Stimulated activated CD4-positive, alpha-beta T cell treated with anti-CD3 and anti-CD28 coated beads, Interleukin-15, amount 100 ng/mL, for 48 hours (primary cell): ENCODE results near the gene NPW.

Source experiments
- DNase-seq, 2 donors: peaks; one replicate each; pipeline ENCODE4 v3.0.0-alpha.2; 2020; ENCODE audit warnings: low read depth in 2 of 2

The NPW gene

GRCh38 chr16:2035431-2036199 lies 16.0 kb downstream of the NPW start:
- DNase-seq: no peak

- DNase-seq: no peak
These were observed 16.8 kb downstream of the NPW start for GRCh38 chr16:2036200-2036966.

GRCh38 chr16:2037115-2037514 lies 17.5 kb downstream of the NPW start:
- no peak for DNase-seq

- DNase-seq: no peak
These were observed 18.2 kb downstream of the NPW start for GRCh38 chr16:2037647-2038381.

GRCh38 chr16:2038382-2039231 lies 19.0 kb downstream of the NPW start:
- DNase-seq: no peak

- DNase-seq: no peak
These were observed 19.9 kb downstream of the NPW start for GRCh38 chr16:2039274-2040031.

GRCh38 chr16:2040041-2040786 lies 20.6 kb downstream of the NPW start:
- DNase-seq: no peak

- no peak for DNase-seq
These were observed 21.4 kb downstream of the NPW start for GRCh38 chr16:2040787-2041522.

- no peak for DNase-seq
These were observed 22.8 kb downstream of the NPW start for GRCh38 chr16:2042171-2042985.

- no peak for DNase-seq
These were observed 23.5 kb downstream of the NPW start for GRCh38 chr16:2042986-2043666.

- DNase-seq: no peak
These were observed 24.3 kb downstream of the NPW start for GRCh38 chr16:2043667-2044451.

GRCh38 chr16:2044541-2044940 lies 25.0 kb downstream of the NPW start:
- DNase-seq: no peak

GRCh38 chr16:2045965-2046892 lies 26.6 kb downstream of the NPW start:
- no peak for DNase-seq

GRCh38 chr16:2046893-2047329 lies 27.3 kb downstream of the NPW start:
- no peak for DNase-seq

GRCh38 chr16:2047330-2048115 lies 27.9 kb downstream of the NPW start, which contains the start of the genes NTHL1 and TSC2:
NTHL1 (minus strand) TSS chr16:2047834; CDS start chr16:2047823, 11 bp downstream.
TSC2 (plus strand) TSS chr16:2047985; CDS start chr16:2048616, 631 bp downstream.
- peak; percentile 92 to 94 for DNase-seq
